IMR-90 (cell line): ENCODE results near the gene FAM114A2. TPM values are rescaled to one million over a fixed set of nuclear protein-coding genes. Genes with fewer than 3 reads are reported as not detected.

Source experiments
- ATAC-seq: fragments of 200-7000 bp; cut with Tn5 transposase; 2 replicates; pipeline ENCODE4 v1.9.1; 2020; ENCODE audit warnings: low read depth, mild to moderate bottlenecking, moderate library complexity
- BruUV-seq: library from RNA; stranded (reverse); fragments of 400-500 nt; replicated peaks from 2 replicates; lab custom pipeline; 2021; lab: Mats Ljungman, UMichigan
- CTCF ChIA-PET: fragments of 300-600 bp; formaldehyde crosslinking; extraction: SDS; loops from one replicate; lab custom pipeline; 2021; ENCODE audit warnings: antibody characterized with exemption; lab: Yijun Ruan, JAX
- POLR2A ChIA-PET: fragments of 300-600 bp; sonication (Branson Sonifier 250); formaldehyde crosslinking; loops from one replicate; lab custom pipeline; 2022; ENCODE audit warnings: antibody characterized with exemption; ENCODE audit not compliant: unreplicated experiment; lab: Charles Lee
- DNase-seq: peaks from one replicate; pipeline ENCODE4 v3.0.0; 2013
- H2AFZ ChIP-seq: replicated peaks from 2 replicates; pipeline ENCODE3; 2013; ENCODE audit warnings: low read length, mild to moderate bottlenecking; ENCODE audit not compliant: poor library complexity
- H2AK5ac ChIP-seq: 2 replicates; pipeline ENCODE4 v1.6.1; 2013; ENCODE audit warnings: low read depth, low read length, inconsistent platforms
- H2AK9ac ChIP-seq: replicated peaks from 2 replicates; pipeline ENCODE3; 2013; ENCODE audit warnings: mild to moderate bottlenecking, low read depth, low read length, moderate library complexity; ENCODE audit not compliant: poor library complexity
- H2BK120ac ChIP-seq: 2 replicates; pipeline ENCODE4 v1.6.1; 2013; ENCODE audit warnings: low read depth, low read length, inconsistent platforms
- H2BK15ac ChIP-seq: 3 replicates; pipeline ENCODE4 v1.6.1; 2013; ENCODE audit warnings: low read depth, low read length, inconsistent platforms
- H2BK20ac ChIP-seq: 2 replicates; pipeline ENCODE4 v1.6.1; 2013; ENCODE audit warnings: low read depth, mild to moderate bottlenecking, inconsistent platforms, low read length, moderate library complexity
- H2BK5ac ChIP-seq: 2 replicates; pipeline ENCODE4 v1.6.1; 2013; ENCODE audit warnings: mild to moderate bottlenecking, low read depth, low read length, inconsistent platforms; ENCODE audit not compliant: poor library complexity, severe bottlenecking
- H3K14ac ChIP-seq: replicated peaks from 2 replicates; pipeline ENCODE4 v1.6.1; 2013; ENCODE audit warnings: low read depth, low read length, inconsistent platforms
- H3K18ac ChIP-seq: 2 replicates; pipeline ENCODE4 v1.6.1; 2013; ENCODE audit warnings: low read depth, low read length, control low read depth
- H3K23ac ChIP-seq: 2 replicates; pipeline ENCODE4 v1.6.1; 2013; ENCODE audit warnings: low read depth, low read length, inconsistent platforms
- H3K27ac ChIP-seq: 2 replicates; pipeline ENCODE4 v1.5.1; 2013; ENCODE audit warnings: mild to moderate bottlenecking, control low read depth, low read length; ENCODE audit not compliant: insufficient read depth
- H3K27me3 ChIP-seq: 2 replicates; pipeline ENCODE4 v1.6.1; 2013; ENCODE audit warnings: low read length; ENCODE audit not compliant: control insufficient read depth, insufficient read depth
- H3K36me3 ChIP-seq: 2 replicates; pipeline ENCODE4 v1.6.1; 2013; ENCODE audit warnings: low read length, mixed read lengths; ENCODE audit not compliant: control insufficient read depth, insufficient read depth
- H3K4ac ChIP-seq: 2 replicates; pipeline ENCODE4 v1.6.1; 2013; ENCODE audit warnings: low read depth, low read length, inconsistent platforms
- H3K4me1 ChIP-seq: 2 replicates; pipeline ENCODE4 v1.6.1; 2013; ENCODE audit warnings: low read length, mixed read lengths; ENCODE audit not compliant: control insufficient read depth, insufficient read depth
- H3K4me2 ChIP-seq: 2 replicates; pipeline ENCODE4 v1.6.1; 2013; ENCODE audit warnings: low read depth, mild to moderate bottlenecking, control low read depth, low read length, moderate library complexity
- H3K4me3 ChIP-seq: 2 replicates; pipeline ENCODE4 v1.5.1; 2013; ENCODE audit warnings: low read depth, mild to moderate bottlenecking, control low read depth, low read length, moderate library complexity; ENCODE audit not compliant: insufficient read depth
- H3K56ac ChIP-seq: 2 replicates; pipeline ENCODE4 v1.6.1; 2013; ENCODE audit warnings: low read length, inconsistent platforms; ENCODE audit not compliant: insufficient read depth; ENCODE audit errors: extremely low read depth
- H3K79me1 ChIP-seq, 2 experiments: 2 replicates each; pipeline ENCODE4 v1.6.1; 2013; ENCODE audit warnings: low read length in 2 of 2, inconsistent platforms in 1 of 2, low read depth in 1 of 2
- H3K9ac ChIP-seq: 2 replicates; pipeline ENCODE4 v1.6.1; 2013; ENCODE audit warnings: low read depth, low read length, control low read depth
- H3K9me1 ChIP-seq: 2 replicates; pipeline ENCODE4 v1.6.1; 2013; ENCODE audit warnings: low read length, inconsistent platforms; ENCODE audit not compliant: insufficient read depth
- H3K9me3 ChIP-seq: 2 replicates; pipeline ENCODE4 v1.6.1; 2013; ENCODE audit warnings: low read length; ENCODE audit not compliant: control insufficient read depth, insufficient read depth
- H4K20me1 ChIP-seq: 2 replicates; pipeline ENCODE4 v1.6.1; 2013; ENCODE audit warnings: low read length, inconsistent platforms; ENCODE audit not compliant: insufficient read depth
- H4K5ac ChIP-seq: 2 replicates; pipeline ENCODE4 v1.6.1; 2013; ENCODE audit warnings: mild to moderate bottlenecking, low read depth, low read length, control low read depth
- H4K8ac ChIP-seq, 2 experiments: 2 replicates each; pipeline ENCODE4 v1.6.1; 2013; ENCODE audit warnings: low read depth in 2 of 2, low read length in 2 of 2, control low read depth in 1 of 2, inconsistent platforms in 1 of 2
- H4K91ac ChIP-seq: 2 replicates; pipeline ENCODE4 v1.6.1; 2013; ENCODE audit warnings: low read depth, low read length, inconsistent platforms; ENCODE audit not compliant: insufficient read depth
- CEBPB ChIP-seq: IDR thresholded peaks from 2 replicates; pipeline ENCODE4 v1.6.1; 2012; ENCODE audit warnings: low read depth, low read length, improper control_type of control experiment
- ELK1 ChIP-seq: fragments of 150-350 bp; IDR thresholded peaks from 2 replicates; pipeline ENCODE4 v1.6.1; 2016; ENCODE audit warnings: low read depth, mild to moderate bottlenecking, low read length, moderate library complexity, borderline replicate concordance
- dilution Hi-C: fragments of 300-500 bp; cut with HindIII; formaldehyde crosslinking; loops from one replicate; pipeline ENCODE4 v1.14.3; 2018; ENCODE audit warnings: low sequenced_read_pairs; ENCODE audit not compliant: unreplicated experiment
- in situ Hi-C: fragments of 300-500 bp; cut with MboI; formaldehyde crosslinking; loops from 3 replicates; pipeline ENCODE4 v1.14.3; 2019; ENCODE audit warnings: low sequenced_read_pairs, inconsistent platforms, mixed read lengths
- intact Hi-C: fragments of 100-400 bp; cut with micrococcal nuclease; formaldehyde crosslinking; loops from 2 replicates; pipeline ENCODE4 v1.10.0; 2022
- polyA plus RNA-seq, 3 experiments: library from polyadenylated mRNA; depleted of rRNA; stranded (reverse); fragments of >200 nt; gene quantifications; 2 replicates each; pipeline ENCODE4 v1.2.3, GENCODE V29; 2012; ENCODE audit warnings: low replicate concordance in 1 of 3
- total RNA-seq: library from RNA; depleted of rRNA; stranded (reverse); fragments of >200 nt; gene quantifications from 2 replicates; pipeline ENCODE4 v1.2.3, GENCODE V29; 2012

Gene FAM114A2
- total and polyA plus RNA-seq, 2 of the 4 experiments (the other 2 are of a cell fraction), result 13.2 to 41.2 TPM

GRCh38 chr5:154063372-154063771 is 24.7 kb upstream of the FAM114A2 start:
- Histone ChIP-seq H2BK20ac (no peak overlapping the region), H3K56ac (no peak overlapping the region), H3K27me3 (no peaks in the 10 kb centered on the region; the same call in 1 of the 2 replicates), H3K36me3 (0 out of 2 replicates have a peak, but pooled peaks cover 1% of the 10 kb centered on the region), H3K9me3 (no peaks in the 10 kb centered on the region), H4K5ac (no peak overlapping the region), H2AFZ (no peak overlapping the region), H3K79me1 (no peaks in the 10 kb centered on the region), H2AK5ac (no peak overlapping the region), H2AK9ac (no peak overlapping the region), H2BK15ac (no peak overlapping the region), H3K9ac (no peak overlapping the region), H2BK5ac (no peak overlapping the region), H3K18ac (no peak overlapping the region), H3K4me2 (no peak overlapping the region), H3K4me1 (peaks cover 2% of the 10 kb centered on the region; the same call in 1 of the 2 replicates), H4K91ac (no peak overlapping the region), H4K8ac (no peak overlapping the region), H4K20me1 (no peaks in the 10 kb centered on the region), H3K4me3 (no peak overlapping the region), H3K23ac (no peak overlapping the region), H3K9me1 (no peaks in the 10 kb centered on the region), H3K27ac (no peak overlapping the region), H3K14ac (no peak overlapping the region), H2BK120ac (no peak overlapping the region), H3K4ac (no peak overlapping the region)
- POLR2A ChIA-PET, result interaction anchor here (0.6 kb wide), 2 partner anchors 142 to 577 kb away, joined by 3 to 4 read pairs; no protein-coding TSS in a partner anchor
- intact Hi-C loops, result no loop called here
- dilution Hi-C loops, result no loop called here
- CTCF ChIA-PET, result interaction anchor here (0.6 to 0.9 kb wide), 2 partner anchors 9 to 586 kb away, joined by 3 to 4 read pairs; no protein-coding TSS in a partner anchor
- in situ Hi-C loops, result no loop called here
- TF ChIP-seq CEBPB (peak; percentile 47; the same call in 1 of the 2 replicates), ELK1 (no peak)
- ATAC-seq, result no peak
- BruUV-seq, result no TSS peak
- no peak for DNase-seq
